Stimulated activated naive CD8-positive, alpha-beta T cell treated with anti-CD3 and anti-CD28 coated beads, Interleukin-15, Interleukin-2, amounts not matched to agents 100 U/mL and 50 U/mL, for 24 hours (primary cell): ENCODE measurements around the gene DNAH8.
A peak's percentile ranks its signal among the peaks of the same experiment; 100 is the strongest.

Experiments used
- ATAC-seq: fragments of 150-1000 bp; cut with Tn5 transposase; one replicate; pipeline ENCODE4 v1.10.0; 2021
- DNase-seq: peaks from one replicate; pipeline ENCODE4 v3.0.0; 2021

The DNAH8 gene

GRCh38 chr6:38974389-38975151, 259.5 kb downstream of the DNAH8 start:
- ATAC-seq (no peak), DNase-seq (no peak)

GRCh38 chr6:38975621-38976049, 260.5 kb downstream of the DNAH8 start:
- DNase-seq, result no peak
- ATAC-seq, result no peak

- no peak for DNase-seq
- no peak for ATAC-seq
Observed at GRCh38 chr6:38976051-38976450, 260.9 kb downstream of the DNAH8 start.

GRCh38 chr6:38976801-38977500, 261.8 kb downstream of the DNAH8 start:
- no peak for DNase-seq
- no peak for ATAC-seq

GRCh38 chr6:38978139-38978704, 263.1 kb downstream of the DNAH8 start:
- no peak for DNase-seq
- ATAC-seq, result no peak

GRCh38 chr6:38982470-38982869, 267.4 kb downstream of the DNAH8 start:
- ATAC-seq (no peak), DNase-seq (no peak)

GRCh38 chr6:38984723-38985122, 269.6 kb downstream of the DNAH8 start:
- ATAC-seq, result no peak

GRCh38 chr6:38985839-38986238, 270.7 kb downstream of the DNAH8 start:
- ATAC-seq, result no peak
- no peak for DNase-seq

More at GRCh38 chr6:38984723-38985122, 269.6 kb downstream of the DNAH8 start:
- DNase-seq, result no peak

- DNase-seq (no peak), ATAC-seq (no peak)
Observed at GRCh38 chr6:38987503-38987902, 272.4 kb downstream of the DNAH8 start.

GRCh38 chr6:38988736-38989449, 273.8 kb downstream of the DNAH8 start:
- ATAC-seq (no peak), DNase-seq (no peak)

GRCh38 chr6:38990475-38990874, 275.4 kb downstream of the DNAH8 start:
- ATAC-seq (no peak), DNase-seq (no peak)

GRCh38 chr6:38996676-38997075, 281.6 kb downstream of the DNAH8 start:
- ATAC-seq, result no peak

GRCh38 chr6:38997128-38997761, 282.1 kb downstream of the DNAH8 start:
- ATAC-seq (peak; percentile 63), DNase-seq (peak; percentile 60)

More at GRCh38 chr6:38996676-38997075, 281.6 kb downstream of the DNAH8 start:
- no peak for DNase-seq

GRCh38 chr6:39003072-39003471, 288.0 kb downstream of the DNAH8 start:
- peak; percentile 36 for ATAC-seq
- peak; percentile 30 for DNase-seq

- DNase-seq, result no peak
- ATAC-seq, result no peak
Observed at GRCh38 chr6:39003492-39003891, 288.4 kb downstream of the DNAH8 start.

GRCh38 chr6:39004801-39005200, 289.7 kb downstream of the DNAH8 start:
- no peak for DNase-seq
- ATAC-seq, result no peak

- DNase-seq, result no peak
- no peak for ATAC-seq
Observed at GRCh38 chr6:39005774-39006173, 290.7 kb downstream of the DNAH8 start.

GRCh38 chr6:39007575-39007974, 292.5 kb downstream of the DNAH8 start:
- ATAC-seq (no peak), DNase-seq (no peak)

GRCh38 chr6:39008737-39009136, 293.6 kb downstream of the DNAH8 start:
- no peak for DNase-seq
- ATAC-seq, result no peak

- DNase-seq (no peak), ATAC-seq (no peak)
Observed at GRCh38 chr6:39009476-39009875, 294.4 kb downstream of the DNAH8 start.

GRCh38 chr6:39016839-39017546, 301.9 kb downstream of the DNAH8 start:
- no peak for ATAC-seq

GRCh38 chr6:39017547-39017880, 302.4 kb downstream of the DNAH8 start:
- DNase-seq (no peak), ATAC-seq (no peak)

More at GRCh38 chr6:39016839-39017546, 301.9 kb downstream of the DNAH8 start:
- DNase-seq, result no peak
